ENCODE data around the gene NEAT1. TPM values are rescaled to one million over a fixed set of nuclear protein-coding genes. Genes with fewer than 3 reads are reported as not detected.

NEAT1 gene
- polyA plus RNA-seq, 3 donors, result 0.90 to 293 (median 1.3) TPM

GRCh38 chr11:65414776-65415498 is 7.7 kb upstream of the NEAT1 start:
- no peak overlapping the region for H3K4me3 ChIP-seq (replicated peaks in 1 of 3; ENCODE audit: low read depth in 2 of 3, low read length in 3 of 3)
- Mint-ChIP-seq H3K27ac (peak overlapping the region in 1 of 7 donors; percentile 13), H3K4me1 (peaks cover 37% of the 10 kb centered on the region), H3K27me3 (ENCODE audit: low read depth in 3 of 3) (peaks cover 0 to 9% (median 4%) of the 10 kb centered on the region in 3 donors), H3K36me3 (peaks cover 34 to 44% of the 10 kb centered on the region in 2 donors), H3K4me3 (no peak overlapping the region), H3K9me3 (peaks cover 0 to 2% (median 0%) of the 10 kb centered on the region in 7 donors)
- H3K27me3 ChIP-seq (ENCODE audit: control insufficient read depth in 2 of 2, insufficient read depth in 2 of 2, low read length in 2 of 2), result no peaks in the 10 kb centered on the region
- WGBS (ENCODE audit: insufficient coverage), result 95% methylated on average over 10 of the region's 11 CpGs
- no peak overlapping the region for H3K4me2 ChIP-seq (replicated peaks; ENCODE audit: extremely low read depth, low read length, poor library complexity, severe bottlenecking)
- H3K36me3 ChIP-seq (replicated peaks in 1 of 2; ENCODE audit: control insufficient read depth in 1 of 2, insufficient read depth in 2 of 2, low read length in 2 of 2), result peaks cover 26 to 35% of the 10 kb centered on the region in 2 donors
- TF ChIP-seq CTCF (IDR thresholded peaks at IDR 0.05), result no peak
- no peak overlapping the region for H3K9ac ChIP-seq (ENCODE audit: insufficient read depth, low read length, poor library complexity, severe bottlenecking)
- no peak for DNase-seq
- no peaks in the 10 kb centered on the region for H3K9me3 ChIP-seq (replicated peaks in 1 of 2; ENCODE audit: control insufficient read depth in 1 of 2, insufficient read depth in 1 of 2, low read length in 2 of 2)
- H3K27ac ChIP-seq (ENCODE audit: low read depth in 1 of 2, low read length in 2 of 2), result no peak overlapping the region
- intact Hi-C loops (cut with micrococcal nuclease), result loop anchor here in 1 of 2 donors (5.0 to 10.0 kb wide), 2 partner anchors 33 to 50 kb away; partner anchors contain the start of gene SLC25A45
- H3K4me1 ChIP-seq (ENCODE audit: control insufficient read depth in 1 of 2, insufficient read depth in 2 of 2, low read length in 2 of 2), result peaks cover 42 to 43% of the 10 kb centered on the region in 2 donors
- peaks cover 32% of the 10 kb centered on the region for H3K79me2 ChIP-seq (ENCODE audit: insufficient read depth, low read length)
- H4K20me1 ChIP-seq (ENCODE audit: insufficient read depth, low read length), result peaks cover 50% of the 10 kb centered on the region
- no peak overlapping the region for H2AFZ ChIP-seq (ENCODE audit: insufficient read depth, low read depth, low read length, poor library complexity, severe bottlenecking)

DNA sequence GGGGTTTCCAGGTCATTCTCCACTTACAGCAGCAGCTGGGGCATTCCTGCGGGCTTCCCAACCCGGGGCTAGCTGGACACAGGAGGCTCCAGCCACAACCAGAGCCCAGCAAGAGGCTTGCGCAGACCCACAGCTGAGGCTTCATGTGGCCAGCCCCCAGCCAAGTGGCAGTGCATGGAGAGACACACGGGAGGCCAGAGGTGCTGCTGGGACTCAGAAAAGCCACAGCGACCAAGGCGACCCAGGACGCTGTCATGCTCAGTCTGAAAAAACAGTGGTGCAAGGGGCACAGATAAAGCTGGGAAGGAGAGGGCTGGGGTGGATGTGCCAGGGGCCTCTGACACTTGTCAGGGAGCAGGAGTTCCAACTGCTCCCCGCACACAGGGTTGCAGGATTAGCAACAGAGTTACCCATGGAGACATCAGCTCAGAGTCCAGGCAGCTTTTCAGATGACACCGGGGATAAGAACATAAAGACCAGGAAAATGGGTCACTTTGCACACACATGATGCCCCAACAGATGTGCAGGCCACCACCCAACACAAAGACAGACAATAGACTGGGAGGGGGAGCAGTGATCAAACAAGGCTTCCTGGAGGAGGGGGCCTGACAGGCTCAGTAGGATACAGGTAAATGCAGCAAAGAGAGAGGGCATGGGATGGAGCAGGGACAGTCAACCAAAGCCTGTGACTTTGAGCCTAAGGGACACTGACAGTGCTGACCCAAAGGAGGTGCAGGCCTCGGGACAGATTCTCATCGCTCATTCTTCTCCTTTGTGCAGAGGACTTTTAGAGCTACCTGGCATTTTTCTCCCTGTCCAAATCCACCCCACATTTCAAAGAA is 6.9 kb upstream of the NEAT1 start:
- peaks cover 39% of the 10 kb centered on the region for H3K79me2 ChIP-seq (ENCODE audit: insufficient read depth, low read length)

More for the DNA sequence above, 6.9 kb upstream of the NEAT1 start:
- Histone ChIP-seq H4K20me1 (ENCODE audit: insufficient read depth, low read length) (peaks cover 50% of the 10 kb centered on the region), H3K27ac (ENCODE audit: low read depth in 1 of 2, low read length in 2 of 2) (no peak overlapping the region), H2AFZ (ENCODE audit: insufficient read depth, low read depth, low read length, poor library complexity, severe bottlenecking) (no peak overlapping the region), H3K36me3 (replicated peaks in 1 of 2; ENCODE audit: control insufficient read depth in 1 of 2, insufficient read depth in 2 of 2, low read length in 2 of 2) (peaks cover 25 to 30% of the 10 kb centered on the region in 2 donors), H3K4me2 (replicated peaks; ENCODE audit: extremely low read depth, low read length, poor library complexity, severe bottlenecking) (peak overlapping the region; percentile 85), H3K4me1 (ENCODE audit: control insufficient read depth in 1 of 2, insufficient read depth in 2 of 2, low read length in 2 of 2) (peaks cover 50 to 51% of the 10 kb centered on the region in 2 donors), H3K4me3 (replicated peaks in 1 of 3; ENCODE audit: low read depth in 2 of 3, low read length in 3 of 3) (peak overlapping the region in 2 of 3 experiments; percentile 41 to 100), H3K9me3 (replicated peaks in 1 of 2; ENCODE audit: control insufficient read depth in 1 of 2, insufficient read depth in 1 of 2, low read length in 2 of 2) (no peaks in the 10 kb centered on the region), H3K27me3 (ENCODE audit: control insufficient read depth in 2 of 2, insufficient read depth in 2 of 2, low read length in 2 of 2) (no peaks in the 10 kb centered on the region), H3K9ac (ENCODE audit: insufficient read depth, low read length, poor library complexity, severe bottlenecking) (no peak overlapping the region)
- Mint-ChIP-seq H3K27ac (peak overlapping the region in 5 of 7 donors; percentile 57 to 100 (median 100)), H3K4me3 (peak overlapping the region; percentile 90 to 100), H3K4me1 (peaks cover 43% of the 10 kb centered on the region), H3K36me3 (peaks cover 29 to 37% of the 10 kb centered on the region in 2 donors), H3K9me3 (peaks cover 0 to 2% (median 0%) of the 10 kb centered on the region in 7 donors), H3K27me3 (ENCODE audit: low read depth in 3 of 3) (peaks cover 0 to 9% (median 4%) of the 10 kb centered on the region in 3 donors)
- no peak for TF ChIP-seq CTCF (IDR thresholded peaks at IDR 0.05)
- DNase-seq, result no peak
- 78% methylated on average over 11 of the region's 11 CpGs for WGBS (ENCODE audit: insufficient coverage)
- intact Hi-C loops (cut with micrococcal nuclease), result loop anchor here (2.0 to 10.0 kb wide), 4 partner anchors 15 to 95 kb away; partner anchors contain the start of gene SLC25A45 (in 1 of the 2)

All from CD14-positive monocyte (primary cell).